HCT116 (cell line): ENCODE data around the gene PCNP. TPM values are rescaled to one million over a fixed set of nuclear protein-coding genes. Genes with fewer than 3 reads are reported as not detected.

Source experiments
- ATAC-seq: fragments of 200-7000 bp; cut with Tn5 transposase; 2 replicates; pipeline ENCODE4 v1.9.1; 2020; ENCODE audit warnings: mild to moderate bottlenecking, moderate library complexity
- BruUV-seq: library from RNA; stranded (reverse); fragments of 400-500 nt; replicated peaks from 2 replicates; lab custom pipeline; 2021; lab: Mats Ljungman, UMichigan
- CTCF ChIA-PET: fragments of 300-600 bp; sonication (Branson Sonifier 250); formaldehyde crosslinking; loops from one replicate; lab custom pipeline; 2021; ENCODE audit warnings: antibody characterized with exemption; lab: Charles Lee
- POLR2A ChIA-PET: fragments of 300-600, 350-600 bp; sonication (Branson Sonifier 250); formaldehyde crosslinking; loops from one replicate; lab custom pipeline; 2021; ENCODE audit warnings: antibody characterized with exemption; lab: Charles Lee
- RAD21 ChIA-PET, 2 experiments: fragments of 300-600 bp; sonication (Branson Sonifier 250); formaldehyde crosslinking; loops; one replicate each; lab custom pipeline; 2023; ENCODE audit warnings: low total read pairs in 2 of 2; ENCODE audit not compliant: uncharacterized antibody in 2 of 2, unreplicated experiment in 2 of 2, low non-redundant PET in 1 of 2; lab: Charles Lee
- DNase-seq: peaks from one replicate; pipeline ENCODE4 v3.0.0-alpha.2; 2010; ENCODE audit warnings: low read depth, low spot score
- H2AFZ ChIP-seq: fragments of 200-600 bp; shearing (Covaris generic), sonication (generic); 2 replicates; pipeline ENCODE4 v1.6.1; 2017; ENCODE audit warnings: low read depth, mixed run types, mixed read lengths, antibody characterized with exemption, low read length; ENCODE audit not compliant: poor library complexity, severe bottlenecking
- H3K27ac ChIP-seq: 2 replicates; pipeline ENCODE4 v1.5.1; 2012; ENCODE audit warnings: low read depth, low read length
- H3K27me3 ChIP-seq: fragments of 200-600 bp; sonication (generic); 2 replicates; pipeline ENCODE4 v1.6.1; 2016; ENCODE audit warnings: mixed run types, low read length, mixed read lengths; ENCODE audit not compliant: insufficient read depth
- H3K36me3 ChIP-seq, 2 experiments: fragments of 200-500 bp in 1 of 2; fragments of 200-600 bp in 1 of 2; sonication (Bioruptor generic) in 1 of 2; sonication (generic) in 1 of 2; 2 replicates each; pipeline versions ENCODE4 v1.5.1 to v1.6.1; 2014 to 2016; ENCODE audit warnings: low read length in 2 of 2, inconsistent platforms in 1 of 2, mixed read lengths in 1 of 2, mixed run types in 1 of 2; ENCODE audit not compliant: insufficient read depth in 2 of 2, control insufficient read depth in 1 of 2
- H3K4me1 ChIP-seq, 2 experiments: fragments of 200-600 bp in 1 of 2; sonication (generic) in 1 of 2; 2 replicates each; pipeline versions ENCODE4 v1.5.1 to v1.6.1; 2012 to 2017; ENCODE audit warnings: low read length in 2 of 2, inconsistent platforms in 1 of 2, mild to moderate bottlenecking in 1 of 2, mixed read lengths in 1 of 2, mixed run types in 1 of 2, moderate library complexity in 1 of 2; ENCODE audit not compliant: insufficient read depth in 2 of 2, control insufficient read depth in 1 of 2
- H3K4me2 ChIP-seq: fragments of 200-600 bp; sonication (generic); 2 replicates; pipeline ENCODE4 v1.6.1; 2017; ENCODE audit warnings: mixed run types, low read length, mixed read lengths
- H3K4me3 ChIP-seq, 2 experiments: fragments of 200-600 bp in 1 of 2; sonication (generic) in 1 of 2; replicated peaks in 1 of 2; 2 replicates each; pipeline ENCODE4 v1.5.1; 2011 to 2016; ENCODE audit warnings: low read length in 2 of 2, control low read depth in 1 of 2, low read depth in 1 of 2, mild to moderate bottlenecking in 1 of 2, mixed read lengths in 1 of 2, mixed run types in 1 of 2
- H3K79me2 ChIP-seq: fragments of 200-600 bp; sonication (generic); 2 replicates; pipeline ENCODE4 v1.6.1; 2017; ENCODE audit warnings: mild to moderate bottlenecking, mixed run types, low read length, moderate library complexity, mixed read lengths; ENCODE audit not compliant: insufficient read depth
- H3K9ac ChIP-seq: fragments of 200-600 bp; sonication (generic); 2 replicates; pipeline ENCODE4 v1.6.1; 2016; ENCODE audit warnings: low read length, mixed read lengths
- H3K9me2 ChIP-seq: fragments of 200-600 bp; sonication (generic), shearing (Covaris generic); 2 replicates; pipeline ENCODE4 v1.6.1; 2017; ENCODE audit warnings: mixed run types, mild to moderate bottlenecking, moderate library complexity; ENCODE audit not compliant: insufficient read depth
- H3K9me3 ChIP-seq, 2 experiments: fragments of 200-500 bp in 1 of 2; fragments of 200-600 bp in 1 of 2; sonication (Bioruptor generic) in 1 of 2; sonication (generic) in 1 of 2; 2 replicates each; pipeline ENCODE4 v1.6.1; 2014 to 2017; ENCODE audit warnings: low read length in 2 of 2, mixed read lengths in 2 of 2, inconsistent platforms in 1 of 2, low read depth in 1 of 2, mild to moderate bottlenecking in 1 of 2, mixed run types in 1 of 2, moderate library complexity in 1 of 2; ENCODE audit not compliant: control insufficient read depth in 1 of 2, insufficient read depth in 1 of 2
- H4K20me1 ChIP-seq: fragments of 200-600 bp; sonication (generic), shearing (Covaris generic); 2 replicates; pipeline ENCODE4 v1.6.1; 2017; ENCODE audit warnings: mixed run types, mild to moderate bottlenecking, moderate library complexity; ENCODE audit not compliant: insufficient read depth
- CBX3 ChIP-seq: IDR thresholded peaks from 2 replicates; pipeline ENCODE4 v1.6.1; 2012; ENCODE audit warnings: low read depth
- CEBPB ChIP-seq: IDR thresholded peaks from 2 replicates; pipeline ENCODE4 v1.6.1; 2012; ENCODE audit warnings: low read depth
- EGR1 ChIP-seq: IDR thresholded peaks from 2 replicates; pipeline ENCODE4 v1.6.1; 2012; ENCODE audit warnings: low read depth
- ELF1 ChIP-seq: IDR thresholded peaks from 2 replicates; pipeline ENCODE4 v1.6.1; 2012; ENCODE audit warnings: low read depth, borderline replicate concordance
- EZH2 ChIP-seq: fragments of 200-600 bp; sonication (generic); IDR thresholded peaks from 2 replicates; pipeline ENCODE4 v1.6.1; 2017; ENCODE audit warnings: antibody characterized with exemption, mixed run types
- FOSL1 ChIP-seq: IDR thresholded peaks from 2 replicates; pipeline ENCODE4 v1.6.1; 2012; ENCODE audit warnings: low read depth
- JUND ChIP-seq: IDR thresholded peaks from 2 replicates; pipeline ENCODE4 v1.6.1; 2012
- POLR2A ChIP-seq: IDR thresholded peaks from 2 replicates; pipeline ENCODE4 v1.7.0; 2011; ENCODE audit warnings: borderline replicate concordance; ENCODE audit not compliant: insufficient read depth, insufficient read length; ENCODE audit errors: extremely low read depth
- POLR2AphosphoS5 ChIP-seq: IDR thresholded peaks from 2 replicates; pipeline ENCODE4 v1.6.1; 2011; ENCODE audit warnings: mild to moderate bottlenecking, low read depth, low read length, moderate library complexity
- RAD21 ChIP-seq: IDR thresholded peaks from 2 replicates; pipeline ENCODE4 v1.6.1; 2012; ENCODE audit warnings: low read depth, mild to moderate bottlenecking
- SP1 ChIP-seq: IDR thresholded peaks from 2 replicates; pipeline ENCODE4 v1.6.1; 2012; ENCODE audit warnings: low read depth
- SRF ChIP-seq: IDR thresholded peaks from 2 replicates; pipeline ENCODE4 v1.6.1; 2012; ENCODE audit warnings: low read depth
- ZFX ChIP-seq: fragments of 450-650 bp; IDR thresholded peaks from 2 replicates; pipeline ENCODE4 v1.6.1; 2017
- intact Hi-C: fragments of 100-400 bp; cut with micrococcal nuclease; formaldehyde crosslinking; loops from 2 replicates; pipeline ENCODE4 v1.10.0; 2022
- total RNA-seq: library from RNA; stranded (reverse); gene quantifications from one replicate; pipeline ENCODE4 v1.2.1, GENCODE V29; 2021; ENCODE audit not compliant: unreplicated experiment
- TF ChIP-seq, protein P1 (sequence below): IDR thresholded peaks from 2 replicates; pipeline ENCODE4 v1.6.1; 2012
- TF ChIP-seq, protein P2 (sequence below): IDR thresholded peaks from 2 replicates; pipeline ENCODE4 v1.6.1; 2012; ENCODE audit warnings: low read depth
- TF ChIP-seq, protein P3 (sequence below): IDR thresholded peaks from 2 replicates; pipeline ENCODE4 v1.6.1; 2012
- TF ChIP-seq, protein P4 (sequence below): IDR thresholded peaks from 2 replicates; pipeline ENCODE4 v1.6.1; 2011; ENCODE audit warnings: mild to moderate bottlenecking, low read length, moderate library complexity; ENCODE audit not compliant: insufficient replicate concordance; ENCODE audit errors: extremely low read depth

The PCNP gene
- total RNA-seq, 1 experiment from 2014 or later: 177 TPM

DNA sequence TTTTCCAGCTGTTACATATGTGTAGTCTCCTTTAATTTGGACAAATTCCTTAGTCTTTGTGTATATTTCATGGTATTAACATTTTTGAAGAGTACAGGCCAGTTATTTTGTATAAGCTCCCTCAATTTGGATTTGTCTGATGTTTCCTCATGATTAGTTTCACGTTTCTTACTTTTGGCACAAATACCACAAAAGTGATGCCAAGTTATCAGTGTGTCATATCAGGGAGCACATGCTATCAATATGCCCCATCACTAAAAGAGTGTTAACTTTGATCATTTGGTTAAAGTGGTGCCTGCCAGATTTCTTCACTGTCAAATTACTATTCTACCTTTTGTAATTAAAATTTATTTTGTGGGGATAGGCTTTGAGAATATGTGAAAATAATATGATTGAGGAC lies 14.6 kb downstream of the PCNP start:
- CTCF ChIA-PET: interaction anchor here (1.1 kb wide), 1 partner anchor 13 kb away, joined by 4 read pairs; no protein-coding TSS in a partner anchor
- Histone ChIP-seq H3K9me2 (no peaks in the 10 kb centered on the region), H3K36me3 (peaks cover 14 to 21% of the 10 kb centered on the region in 2 experiments; a peak in 3 of 4 replicates), H3K27me3 (no peaks in the 10 kb centered on the region), H3K9me3 (no peaks in the 10 kb centered on the region), H3K4me2 (no peak overlapping the region), H3K9ac (no peak overlapping the region), H3K27ac (no peak overlapping the region), H3K4me1 (no peaks in the 10 kb centered on the region), H2AFZ (no peak overlapping the region), H4K20me1 (no peaks in the 10 kb centered on the region), H3K4me3 (no peak overlapping the region), H3K79me2 (peaks cover 79% of the 10 kb centered on the region)
- intact Hi-C loops: no loop called here
- no peak for ATAC-seq
- DNase-seq: no peak
- TF ChIP-seq, protein P1, sequence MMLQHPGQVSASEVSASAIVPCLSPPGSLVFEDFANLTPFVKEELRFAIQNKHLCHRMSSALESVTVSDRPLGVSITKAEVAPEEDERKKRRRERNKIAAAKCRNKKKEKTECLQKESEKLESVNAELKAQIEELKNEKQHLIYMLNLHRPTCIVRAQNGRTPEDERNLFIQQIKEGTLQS: no peak
- no peak for TF ChIP-seq RAD21
- TF ChIP-seq JUND: no peak
- TF ChIP-seq, protein P2, sequence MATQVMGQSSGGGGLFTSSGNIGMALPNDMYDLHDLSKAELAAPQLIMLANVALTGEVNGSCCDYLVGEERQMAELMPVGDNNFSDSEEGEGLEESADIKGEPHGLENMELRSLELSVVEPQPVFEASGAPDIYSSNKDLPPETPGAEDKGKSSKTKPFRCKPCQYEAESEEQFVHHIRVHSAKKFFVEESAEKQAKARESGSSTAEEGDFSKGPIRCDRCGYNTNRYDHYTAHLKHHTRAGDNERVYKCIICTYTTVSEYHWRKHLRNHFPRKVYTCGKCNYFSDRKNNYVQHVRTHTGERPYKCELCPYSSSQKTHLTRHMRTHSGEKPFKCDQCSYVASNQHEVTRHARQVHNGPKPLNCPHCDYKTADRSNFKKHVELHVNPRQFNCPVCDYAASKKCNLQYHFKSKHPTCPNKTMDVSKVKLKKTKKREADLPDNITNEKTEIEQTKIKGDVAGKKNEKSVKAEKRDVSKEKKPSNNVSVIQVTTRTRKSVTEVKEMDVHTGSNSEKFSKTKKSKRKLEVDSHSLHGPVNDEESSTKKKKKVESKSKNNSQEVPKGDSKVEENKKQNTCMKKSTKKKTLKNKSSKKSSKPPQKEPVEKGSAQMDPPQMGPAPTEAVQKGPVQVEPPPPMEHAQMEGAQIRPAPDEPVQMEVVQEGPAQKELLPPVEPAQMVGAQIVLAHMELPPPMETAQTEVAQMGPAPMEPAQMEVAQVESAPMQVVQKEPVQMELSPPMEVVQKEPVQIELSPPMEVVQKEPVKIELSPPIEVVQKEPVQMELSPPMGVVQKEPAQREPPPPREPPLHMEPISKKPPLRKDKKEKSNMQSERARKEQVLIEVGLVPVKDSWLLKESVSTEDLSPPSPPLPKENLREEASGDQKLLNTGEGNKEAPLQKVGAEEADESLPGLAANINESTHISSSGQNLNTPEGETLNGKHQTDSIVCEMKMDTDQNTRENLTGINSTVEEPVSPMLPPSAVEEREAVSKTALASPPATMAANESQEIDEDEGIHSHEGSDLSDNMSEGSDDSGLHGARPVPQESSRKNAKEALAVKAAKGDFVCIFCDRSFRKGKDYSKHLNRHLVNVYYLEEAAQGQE: no peak
- RAD21 ChIA-PET: no interaction called here
- POLR2A ChIA-PET: no interaction called here
- BruUV-seq: no TSS peak

DNA sequence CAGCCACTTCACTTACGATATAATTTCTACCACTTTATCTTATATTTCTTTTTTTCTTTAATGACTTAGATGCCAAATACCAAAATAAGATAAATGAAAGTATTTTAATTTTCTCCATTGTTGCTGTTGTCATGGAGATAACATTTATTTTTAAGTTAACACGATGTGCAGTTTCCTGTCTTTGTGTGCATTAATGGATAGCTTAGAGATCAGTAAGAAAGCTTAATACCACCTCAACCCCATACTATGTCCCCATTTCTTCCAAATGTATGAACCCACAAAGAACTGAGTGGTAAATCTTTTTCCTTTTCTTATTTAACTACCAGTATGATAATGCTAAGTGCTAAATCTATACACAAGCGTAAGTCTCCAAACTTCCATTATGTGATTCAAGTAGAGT lies 17.1 kb downstream of the PCNP start:
- no peak overlapping the region for H3K9ac ChIP-seq
- CTCF ChIA-PET: no interaction called here
- intact Hi-C loops: no loop called here
- TF ChIP-seq, protein P3, sequence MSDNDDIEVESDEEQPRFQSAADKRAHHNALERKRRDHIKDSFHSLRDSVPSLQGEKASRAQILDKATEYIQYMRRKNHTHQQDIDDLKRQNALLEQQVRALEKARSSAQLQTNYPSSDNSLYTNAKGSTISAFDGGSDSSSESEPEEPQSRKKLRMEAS: no peak
- TF ChIP-seq JUND (no peak), EZH2 (no peak), CEBPB (no peak), ELF1 (no peak), POLR2AphosphoS5 (no peak), CBX3 (no peak), POLR2A (no peak), SP1 (no peak), SRF (no peak), FOSL1 (no peak), ZFX (no peak), EGR1 (no peak)
- TF ChIP-seq, protein P4, sequence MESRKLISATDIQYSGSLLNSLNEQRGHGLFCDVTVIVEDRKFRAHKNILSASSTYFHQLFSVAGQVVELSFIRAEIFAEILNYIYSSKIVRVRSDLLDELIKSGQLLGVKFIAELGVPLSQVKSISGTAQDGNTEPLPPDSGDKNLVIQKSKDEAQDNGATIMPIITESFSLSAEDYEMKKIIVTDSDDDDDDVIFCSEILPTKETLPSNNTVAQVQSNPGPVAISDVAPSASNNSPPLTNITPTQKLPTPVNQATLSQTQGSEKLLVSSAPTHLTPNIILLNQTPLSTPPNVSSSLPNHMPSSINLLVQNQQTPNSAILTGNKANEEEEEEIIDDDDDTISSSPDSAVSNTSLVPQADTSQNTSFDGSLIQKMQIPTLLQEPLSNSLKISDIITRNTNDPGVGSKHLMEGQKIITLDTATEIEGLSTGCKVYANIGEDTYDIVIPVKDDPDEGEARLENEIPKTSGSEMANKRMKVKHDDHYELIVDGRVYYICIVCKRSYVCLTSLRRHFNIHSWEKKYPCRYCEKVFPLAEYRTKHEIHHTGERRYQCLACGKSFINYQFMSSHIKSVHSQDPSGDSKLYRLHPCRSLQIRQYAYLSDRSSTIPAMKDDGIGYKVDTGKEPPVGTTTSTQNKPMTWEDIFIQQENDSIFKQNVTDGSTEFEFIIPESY: no peak
- TF ChIP-seq, protein P1: no peak

More for the DNA sequence above, 17.1 kb downstream of the PCNP start:
- ATAC-seq (no peak), DNase-seq (no peak)
- BruUV-seq: no TSS peak
- Histone ChIP-seq H4K20me1 (no peaks in the 10 kb centered on the region), H3K27ac (no peak overlapping the region), H2AFZ (no peak overlapping the region), H3K4me1 (no peaks in the 10 kb centered on the region), H3K9me3 (no peaks in the 10 kb centered on the region), H3K36me3 (peaks cover 13 to 16% of the 10 kb centered on the region in 2 experiments; a peak in 3 of 4 replicates), H3K9me2 (no peaks in the 10 kb centered on the region), H3K4me2 (no peak overlapping the region), H3K4me3 (no peak overlapping the region), H3K27me3 (no peaks in the 10 kb centered on the region), H3K79me2 (peaks cover 55% of the 10 kb centered on the region)
- ChIA-PET RAD21 (no interaction called here), POLR2A (no interaction called here)
